Right cardiac atrium (tissue), 5 donors: ENCODE measurements around the gene GPC4. TPM values are rescaled to one million over a fixed set of nuclear protein-coding genes. Genes with fewer than 3 reads are reported as not detected.
A peak's percentile ranks its signal among the peaks of the same experiment; 100 is the strongest.

Experiments
- ATAC-seq, 2 donors: fragments of 200-7000 bp; cut with Tn5 transposase; one replicate each; pipeline versions ENCODE4 v1.8.0 to v1.9.1; 2020; ENCODE audit warnings: moderate library complexity in 2 of 2, mild to moderate bottlenecking in 1 of 2
- DNase-seq, 3 donors: peaks; one replicate each; pipeline ENCODE4 v3.0.0-alpha.2; 2020
- H3K27ac ChIP-seq: one replicate; pipeline ENCODE4 v1.5.1; 2013; ENCODE audit warnings: mild to moderate bottlenecking, low read length, control low read depth, moderate library complexity
- H3K27me3 ChIP-seq: one replicate; pipeline ENCODE4 v1.6.1; 2013; ENCODE audit not compliant: control insufficient read depth, insufficient read depth
- H3K4me1 ChIP-seq: one replicate; pipeline ENCODE4 v1.6.1; 2013; ENCODE audit warnings: low read length; ENCODE audit not compliant: control insufficient read depth, insufficient read depth
- H3K4me3 ChIP-seq: one replicate; pipeline ENCODE4 v1.5.1; 2013; ENCODE audit warnings: low read length, control low read depth
- H3K9me3 ChIP-seq: one replicate; pipeline ENCODE4 v1.6.1; 2013; ENCODE audit warnings: low read length; ENCODE audit not compliant: control insufficient read depth
- WGBS: extraction: QIAGEN DNeasy Blood & Tissue Kit; methylation state at CpG from one replicate; pipeline ENCODE4 v1.1.7; 2013; 5-methylcytosine and 5-hydroxymethylcytosine counted together
- intact Hi-C, 4 donors: fragments of 100-400 bp; cut with DNase I; formaldehyde crosslinking; loops; one replicate each; pipeline versions ENCODE4 v1.11.0 to v1.14.0; 2022 to 2023
- long read RNA-seq, 4 donors: library from polyadenylated mRNA; unstranded; transcript quantifications; one replicate each; pipeline ENCODE4 v2.0.0, GENCODE V29; 2020 to 2021
- polyA plus RNA-seq: library from polyadenylated mRNA; stranded (reverse); fragments of 200-250 nt; gene quantifications from one replicate; pipeline ENCODE4 v1.2.3, GENCODE V29; 2013
- total RNA-seq, 4 donors: library from RNA; stranded (reverse); fragmentation: NEBNext Ultra II Directional; extraction: Animal tissue kit (Norgen Biotek cat#: 25700); gene quantifications; one replicate each; pipeline ENCODE4 v1.2.1, GENCODE V29; 2021
- donor health status: healthy with polysubstance abuse.
- donor health status: DM: no; HTN: yes; CAD: no.
- donor health status: DM: no; HTN: no; CAD: no.
- donor health status: DM: no; HTN: yes; CAD: no; lungs with severe emphysema.
- donor health status: DM: yes; HTN: yes; CAD: no.

Gene GPC4
- total RNA-seq (1 to 10 TPM; 6.1 to 9.3 (median 7.9) TPM), polyA plus RNA-seq (4.9 TPM)
- long read RNA-seq, donor 1, full-length matches to known transcripts = 9 of 9 reads
- long read RNA-seq, donor 1, partial matches to known transcripts = 0 of 9 reads
- long read RNA-seq, donor 1, other reads (novel, unspliced or antisense) = 0 of 9 reads
- long read RNA-seq, donor 2, full-length matches to known transcripts = 3 of 3 reads
- long read RNA-seq, donor 2, partial matches to known transcripts = 0 of 3 reads
- long read RNA-seq, donor 2, other reads (novel, unspliced or antisense) = 0 of 3 reads
- long read RNA-seq, donor 3, full-length matches to known transcripts = 27 of 30 reads
- long read RNA-seq, donor 3, partial matches to known transcripts = 3 of 30 reads
- long read RNA-seq, donor 3, other reads (novel, unspliced or antisense) = 0 of 30 reads
- long read RNA-seq, donor 4, full-length matches to known transcripts = 3 of 5 reads
- long read RNA-seq, donor 4, partial matches to known transcripts = 1 of 5 reads
- long read RNA-seq, donor 4, other reads (novel, unspliced or antisense) = 1 of 5 reads

GRCh38 chrX:133415276-133416105 lies at the start of gene GPC4:
Gene GPC4 (minus strand): TSS chrX:133415489. CDS start chrX:133414965, 524 bp downstream.
- Histone ChIP-seq H3K27ac (peak within 1 kb of the TSS; percentile 7), H3K4me3 (peak within 1 kb of the TSS; percentile 30), H3K27me3 (no peaks in the 10 kb centered on the region), H3K4me1 (no peaks in the 10 kb centered on the region), H3K9me3 (no peaks in the 10 kb centered on the region)
- intact Hi-C loops = no loop called here
- ATAC-seq (peak; percentile 85 to 89), DNase-seq (peak; percentile 66 to 86 (median 85))
- under 1% methylated on average over 82 of the region's 90 CpGs for WGBS

DNA sequence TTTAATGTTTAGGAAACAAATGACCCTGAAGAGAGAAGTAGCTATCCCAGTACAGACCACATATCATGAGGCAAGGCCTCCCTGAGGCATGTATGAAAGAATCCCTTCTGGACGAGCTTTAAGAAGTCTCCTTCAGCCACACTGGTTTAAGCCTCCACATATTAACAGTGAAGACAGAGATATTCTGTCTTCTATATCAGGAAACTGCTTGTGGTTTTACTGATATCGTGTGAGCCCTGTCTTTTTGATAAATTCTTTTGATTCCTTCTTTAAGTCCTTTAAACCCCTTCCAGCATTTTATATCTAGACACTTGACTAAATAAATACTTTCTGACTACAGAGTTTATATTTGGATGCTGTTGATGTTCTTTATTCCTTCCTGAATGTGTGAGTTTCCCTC lies 45.9 kb upstream of the GPC4 start:
- DNase-seq (no peak), ATAC-seq (no peak)
- H3K27me3 ChIP-seq = no peaks in the 10 kb centered on the region
- 43% methylated on average over 2 of the region's 2 CpGs for WGBS
- no peaks in the 10 kb centered on the region for H3K4me1 ChIP-seq
- intact Hi-C loops = no loop called here
- no peak overlapping the region for H3K27ac ChIP-seq
- H3K4me3 ChIP-seq = no peak overlapping the region
- no peaks in the 10 kb centered on the region for H3K9me3 ChIP-seq

DNA sequence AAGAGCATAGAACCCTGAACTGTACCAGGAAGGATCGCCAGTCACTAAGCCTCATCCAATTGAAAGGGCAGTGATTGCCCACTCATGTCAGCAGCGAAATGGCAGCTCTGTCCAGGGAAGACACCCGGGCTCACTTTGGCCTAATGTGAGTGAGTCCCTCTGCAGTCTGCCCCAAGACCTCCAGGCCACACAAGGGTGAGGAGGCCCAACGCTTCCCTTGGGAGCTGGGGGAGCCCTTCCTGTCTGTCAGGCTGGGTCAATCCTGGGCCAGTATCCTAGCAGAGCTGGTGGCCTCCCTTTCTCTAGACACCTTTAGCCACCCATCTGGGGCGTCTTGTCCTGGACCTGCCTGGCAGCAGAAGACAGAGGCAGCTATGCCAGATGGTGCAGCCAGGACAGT lies 39.6 kb upstream of the GPC4 start:
- H3K27ac ChIP-seq = no peak overlapping the region
- 69% methylated on average over 5 of the region's 5 CpGs for WGBS
- H3K27me3 ChIP-seq = no peaks in the 10 kb centered on the region
- H3K9me3 ChIP-seq = no peaks in the 10 kb centered on the region
- H3K4me3 ChIP-seq = no peak overlapping the region
- H3K4me1 ChIP-seq = no peaks in the 10 kb centered on the region
- DNase-seq (no peak), ATAC-seq (no peak)
- intact Hi-C loops = no loop called here

DNA sequence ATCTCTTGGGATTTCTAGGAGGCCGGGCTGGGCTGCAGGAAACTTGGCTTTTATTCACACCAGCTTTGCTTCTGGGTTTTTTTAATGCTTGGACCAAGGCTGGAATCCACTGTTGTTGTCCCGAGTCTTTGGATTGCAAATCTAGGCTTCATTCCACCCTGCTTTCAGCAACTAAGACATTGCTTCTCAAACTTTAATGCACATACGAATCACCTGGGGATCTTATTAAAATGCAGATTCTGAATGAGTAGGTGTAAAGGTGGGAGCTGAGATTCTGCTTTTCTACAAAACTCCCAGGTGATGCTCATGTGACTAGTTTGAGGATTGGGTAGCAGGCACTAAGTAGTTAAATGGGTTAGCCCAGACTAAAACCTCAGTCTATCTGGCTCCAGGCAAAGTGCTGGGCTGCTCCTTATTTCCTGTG lies 39.2 kb upstream of the GPC4 start:
- DNase-seq (no peak), ATAC-seq (no peak)
- Histone ChIP-seq H3K27me3 (no peaks in the 10 kb centered on the region), H3K4me3 (no peak overlapping the region), H3K4me1 (no peaks in the 10 kb centered on the region), H3K27ac (no peak overlapping the region), H3K9me3 (no peaks in the 10 kb centered on the region)
- intact Hi-C loops = no loop called here
- WGBS = 39% methylated on average over 3 of the region's 3 CpGs

- WGBS = 63% methylated on average over 4 of the region's 4 CpGs
These were observed 33.3 kb upstream of the GPC4 start for GRCh38 chrX:133448512-133449076.

DNA sequence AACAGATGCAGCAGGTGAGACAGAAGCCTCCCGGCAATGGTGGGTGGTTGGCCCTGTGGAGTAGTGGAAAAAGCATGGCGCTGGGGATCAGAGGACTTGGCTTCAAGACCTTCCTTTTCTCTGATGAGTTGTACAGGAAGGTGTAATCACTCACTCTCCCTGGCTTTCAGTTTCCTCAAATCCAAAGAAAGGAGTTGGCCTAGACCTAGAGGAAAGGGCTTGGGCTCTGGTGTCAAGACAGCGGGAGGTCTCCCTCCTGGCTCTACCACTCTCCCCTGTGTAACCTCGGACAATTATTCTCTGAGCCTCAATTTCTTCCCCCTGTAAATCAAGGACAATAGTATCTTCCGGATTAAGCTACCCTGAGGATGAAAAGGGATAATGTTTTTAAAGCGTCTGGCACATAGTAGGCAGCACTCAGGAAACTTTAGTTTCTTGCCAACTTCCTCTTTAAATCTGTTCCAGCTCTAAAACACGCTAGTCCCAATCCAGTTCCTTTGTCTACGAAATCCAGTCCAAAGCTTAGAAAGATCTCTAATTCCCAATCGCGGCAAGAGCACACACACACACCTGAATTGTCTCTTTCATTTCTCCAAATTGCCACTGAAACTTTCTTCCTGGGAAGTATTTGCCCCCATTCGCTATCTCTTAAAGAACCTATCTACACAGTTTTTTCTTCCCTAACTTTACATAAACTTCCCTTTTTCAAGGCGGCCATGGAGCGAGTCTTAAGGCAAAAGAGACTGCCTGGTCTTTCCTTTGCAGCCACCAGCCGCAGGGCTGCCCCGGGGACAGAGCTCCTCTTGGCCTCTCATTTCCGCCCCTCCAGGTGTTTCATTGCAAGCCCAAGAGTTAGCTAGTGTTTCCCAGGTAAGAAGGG lies 29.9 kb upstream of the GPC4 start:
- intact Hi-C loops = no loop called here
- WGBS = 10% methylated on average over 16 of the region's 16 CpGs
- H3K9me3 ChIP-seq = no peaks in the 10 kb centered on the region
- no peaks in the 10 kb centered on the region for H3K27me3 ChIP-seq
- DNase-seq (no peak), ATAC-seq (peak in 1 of 2 donors; percentile 29)
- no peaks in the 10 kb centered on the region for H3K4me1 ChIP-seq
- H3K27ac ChIP-seq = no peak overlapping the region
- H3K4me3 ChIP-seq = peak overlapping the region; percentile 49

More at GRCh38 chrX:133448512-133449076, 33.3 kb upstream of the GPC4 start:
- H3K4me1 ChIP-seq = no peaks in the 10 kb centered on the region
- intact Hi-C loops = no loop called here
- ATAC-seq (no peak), DNase-seq (no peak)
- no peak overlapping the region for H3K4me3 ChIP-seq
- no peaks in the 10 kb centered on the region for H3K9me3 ChIP-seq
- H3K27me3 ChIP-seq = no peaks in the 10 kb centered on the region
- no peak overlapping the region for H3K27ac ChIP-seq

- H3K27ac ChIP-seq = no peak overlapping the region
- no peaks in the 10 kb centered on the region for H3K4me1 ChIP-seq
- 63% methylated on average over 3 of the region's 3 CpGs for WGBS
- ATAC-seq (no peak), DNase-seq (no peak)
- no peak overlapping the region for H3K4me3 ChIP-seq
- intact Hi-C loops = no loop called here
- no peaks in the 10 kb centered on the region for H3K9me3 ChIP-seq
- H3K27me3 ChIP-seq = no peaks in the 10 kb centered on the region
These were observed 28.9 kb upstream of the GPC4 start for GRCh38 chrX:133444196-133444595.

DNA sequence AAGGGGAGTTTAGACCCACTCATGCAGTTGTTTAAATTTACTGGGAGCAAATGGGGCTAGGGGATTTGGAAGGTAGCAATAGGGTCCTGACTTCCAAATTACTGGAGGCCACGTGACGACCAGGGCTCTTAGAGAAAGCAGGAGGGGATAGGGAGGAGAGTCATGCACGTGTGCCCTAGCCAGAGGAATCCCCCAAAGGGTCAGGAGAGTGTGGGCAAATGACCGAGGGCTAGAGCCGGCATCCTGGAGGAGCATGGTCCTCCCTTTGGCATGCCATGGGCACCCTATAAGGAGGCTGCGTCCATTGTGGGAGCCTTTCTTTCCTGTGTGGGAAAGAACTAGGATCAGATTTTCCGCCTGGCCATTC lies 25.5 kb upstream of the GPC4 start:
- ATAC-seq (no peak), DNase-seq (no peak)
- no peaks in the 10 kb centered on the region for H3K4me1 ChIP-seq
- H3K4me3 ChIP-seq = no peak overlapping the region
- no peak overlapping the region for H3K27ac ChIP-seq
- no peaks in the 10 kb centered on the region for H3K27me3 ChIP-seq
- 71% methylated on average over 7 of the region's 7 CpGs for WGBS
- intact Hi-C loops = no loop called here
- H3K9me3 ChIP-seq = no peaks in the 10 kb centered on the region

DNA sequence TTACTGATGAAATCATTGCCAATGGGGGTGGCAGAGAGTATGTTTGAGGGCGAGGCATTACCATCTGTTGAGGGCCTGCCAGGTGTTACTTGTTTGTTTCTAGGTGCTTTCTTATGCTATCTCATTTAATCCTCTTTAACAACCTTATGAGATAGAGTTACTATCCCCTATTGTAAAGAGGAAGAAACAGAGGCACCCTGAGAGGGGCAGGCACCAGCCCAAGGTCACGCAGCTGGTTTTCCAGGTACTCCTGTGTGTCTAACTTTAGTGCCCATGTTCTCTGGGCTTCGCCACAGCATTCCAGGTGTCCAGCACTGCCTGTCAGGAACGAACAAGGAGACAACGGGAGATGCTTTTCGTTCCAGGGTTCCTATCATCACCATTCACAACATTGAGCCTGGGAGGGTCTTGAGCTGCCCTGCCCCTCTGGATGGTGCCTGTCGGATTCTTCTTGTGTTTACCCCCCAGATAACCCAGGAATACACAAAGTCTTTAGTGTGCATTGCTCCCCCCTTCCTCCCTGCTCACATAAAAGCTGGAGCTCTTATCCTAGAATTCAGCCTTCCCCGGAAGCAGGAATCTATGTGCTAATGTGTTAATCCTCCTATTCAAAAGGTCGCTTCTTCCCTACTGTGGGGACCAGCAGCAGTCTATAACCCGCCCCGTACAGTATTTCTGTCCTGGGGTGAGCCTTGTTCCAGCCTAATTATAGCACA lies 24.9 kb upstream of the GPC4 start:
- intact Hi-C loops = no loop called here
- H3K27me3 ChIP-seq = no peaks in the 10 kb centered on the region

DNA sequence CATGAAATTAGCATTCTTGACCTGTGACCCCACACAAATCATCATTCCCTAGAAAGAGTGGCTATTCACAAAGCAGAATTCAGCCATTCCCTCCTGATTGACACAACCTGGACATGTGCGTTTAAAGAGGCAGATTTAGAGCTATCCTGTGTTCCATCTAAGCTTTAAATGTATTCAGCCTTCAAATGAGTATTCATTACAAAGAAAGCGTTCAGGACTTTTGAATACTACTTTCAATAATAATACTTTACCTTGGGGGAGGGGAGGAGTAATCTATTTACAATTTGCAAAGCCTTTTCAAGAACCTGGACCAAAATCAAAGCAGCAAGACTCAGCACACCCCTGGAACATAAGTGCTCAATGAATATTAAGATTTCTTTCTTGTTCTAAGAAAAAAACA lies 22.5 kb upstream of the GPC4 start:
- Histone ChIP-seq H3K4me3 (no peak overlapping the region), H3K9me3 (no peaks in the 10 kb centered on the region), H3K27ac (no peak overlapping the region), H3K27me3 (no peaks in the 10 kb centered on the region), H3K4me1 (no peaks in the 10 kb centered on the region)
- intact Hi-C loops = no loop called here
- whole genome bisulfite sequencing = 84% methylated on average over 2 of the region's 2 CpGs
- ATAC-seq (no peak), DNase-seq (no peak)

More for the DNA sequence above, 24.9 kb upstream of the GPC4 start:
- Histone ChIP-seq H3K9me3 (no peaks in the 10 kb centered on the region), H3K4me1 (no peaks in the 10 kb centered on the region), H3K27ac (no peak overlapping the region), H3K4me3 (no peak overlapping the region)
- ATAC-seq = no peak
- WGBS = 56% methylated on average over 11 of the region's 11 CpGs
- DNase-seq = no peak
